GM20000 (cell line): ENCODE measurements around the gene CEMIP.

ENCODE experiments used
- DNase-seq: peaks from one replicate; pipeline ENCODE4 v3.0.0; 2012; ENCODE audit warnings: low spot score
- CTCF ChIP-seq: IDR thresholded peaks from 2 replicates; pipeline ENCODE4 v1.5.1; 2012; ENCODE audit warnings: mild to moderate bottlenecking, control low read depth; ENCODE audit errors: extremely low read depth, missing control alignments

Gene CEMIP

GRCh38 chr15:80844011-80844732 is 65.0 kb downstream of the CEMIP start:
- TF ChIP-seq CTCF, result no peak
- no peak for DNase-seq

GRCh38 chr15:80846031-80846815 is 67.1 kb downstream of the CEMIP start:
- TF ChIP-seq CTCF, result no peak
- DNase-seq, result no peak

- DNase-seq, result no peak
- no peak for TF ChIP-seq CTCF
These were observed 70.1 kb downstream of the CEMIP start for GRCh38 chr15:80849308-80849707.

GRCh38 chr15:80850941-80851451 is 71.8 kb downstream of the CEMIP start:
- no peak for TF ChIP-seq CTCF
- DNase-seq, result no peak

GRCh38 chr15:80852676-80853075 is 73.5 kb downstream of the CEMIP start:
- TF ChIP-seq CTCF, result no peak
- DNase-seq, result no peak

- TF ChIP-seq CTCF, result no peak
- no peak for DNase-seq
These were observed 74.9 kb downstream of the CEMIP start for GRCh38 chr15:80854104-80854503.

GRCh38 chr15:80855206-80855605 is 76.0 kb downstream of the CEMIP start:
- no peak for TF ChIP-seq CTCF
- DNase-seq, result no peak
